GM12872 (cell line): ENCODE results near the gene TMEM132D.

Source experiments
- CTCF ChIP-seq: IDR thresholded peaks from 3 replicates; pipeline ENCODE4 v1.5.1; 2011; ENCODE audit warnings: low read depth, mild to moderate bottlenecking, low read length, moderate library complexity; ENCODE audit not compliant: insufficient read depth

Gene TMEM132D

GRCh38 chr12:129566800-129567199 lies 337.0 kb downstream of the TMEM132D start:
- TF ChIP-seq CTCF: no peak

- TF ChIP-seq CTCF: no peak
Observed at GRCh38 chr12:129564768-129565167, 339.1 kb downstream of the TMEM132D start.

GRCh38 chr12:129563266-129563665 lies 340.6 kb downstream of the TMEM132D start:
- no peak for TF ChIP-seq CTCF

GRCh38 chr12:129561304-129561703 lies 342.5 kb downstream of the TMEM132D start:
- no peak for TF ChIP-seq CTCF

GRCh38 chr12:129559776-129560175 lies 344.0 kb downstream of the TMEM132D start:
- TF ChIP-seq CTCF: no peak

- no peak for TF ChIP-seq CTCF
Observed at GRCh38 chr12:129558036-129558435, 345.8 kb downstream of the TMEM132D start.

GRCh38 chr12:129556082-129556481 lies 347.7 kb downstream of the TMEM132D start:
- no peak for TF ChIP-seq CTCF
